Measurements from ENCODE around the gene CPB2.

GRCh38 chr13:46114613-46115012, 9.8 kb upstream of the CPB2 start:
- TF ChIP-seq CTCF (IDR thresholded peaks at IDR 0.05) (no peak), POLR2A (IDR thresholded peaks at IDR 0.05) (no peak)

Data from prostate gland (tissue), 2 donors.